ENCODE data around the gene HOXA3. TPM values are rescaled to one million over a fixed set of nuclear protein-coding genes. Genes with fewer than 3 reads are reported as not detected.

HOXA3 gene
- total RNA-seq, 3 donors from 2014 or later (not counting 1 experiment from before 2014, with no cell fraction given) = 0.32 to 0.78 (median 0.35) TPM

- no peak for TF ChIP-seq CTCF (IDR thresholded peaks at IDR 0.05)
- no peaks in the 10 kb centered on the region for H3K9me3 Mint-ChIP-seq
- no peaks in the 10 kb centered on the region for H3K36me3 Mint-ChIP-seq
- Histone ChIP-seq H3K9me3 (ENCODE audit: control insufficient read depth, insufficient read depth, low read length) (no peaks in the 10 kb centered on the region), H3K36me3 (ENCODE audit: control insufficient read depth, insufficient read depth, low read length) (no peaks in the 10 kb centered on the region), H3K27me3 (ENCODE audit: control insufficient read depth, insufficient read depth, low read length) (peaks cover 25% of the 10 kb centered on the region), H3K4me3 (ENCODE audit: low read length) (no peak overlapping the region), H3K27ac (ENCODE audit: low read length) (no peak overlapping the region), H3K4me1 (ENCODE audit: control insufficient read depth, insufficient read depth, low read length) (peaks cover 6% of the 10 kb centered on the region)
- H3K4me3 Mint-ChIP-seq = peak overlapping the region; percentile 31
- H3K27me3 Mint-ChIP-seq (ENCODE audit: low read depth in 2 of 2) = peaks cover 49 to 60% of the 10 kb centered on the region in 2 donors
- DNase-seq = no peak
- intact Hi-C loops (cut with micrococcal nuclease) = no loop called here
- H3K4me1 Mint-ChIP-seq = peaks cover 10 to 18% of the 10 kb centered on the region in 2 donors
- ATAC-seq = no peak
- H3K27ac Mint-ChIP-seq = no peak overlapping the region
- WGBS (ENCODE audit: insufficient coverage) = 16% methylated on average over 66 of the region's 68 CpGs
These were observed 64.1 kb downstream of the HOXA3 start for GRCh38 chr7:27088002-27088922.

GRCh38 chr7:27083646-27084045 is 68.7 kb downstream of the HOXA3 start:
- peaks cover 6% of the 10 kb centered on the region for H3K4me1 ChIP-seq (ENCODE audit: control insufficient read depth, insufficient read depth, low read length)
- no peak for DNase-seq
- peaks cover 12 to 16% of the 10 kb centered on the region in 2 donors for H3K27me3 Mint-ChIP-seq (ENCODE audit: low read depth in 2 of 2)
- intact Hi-C loops (cut with micrococcal nuclease) = no loop called here
- no peaks in the 10 kb centered on the region for H3K36me3 Mint-ChIP-seq
- no peak overlapping the region for H3K27ac Mint-ChIP-seq
- no peak for TF ChIP-seq CTCF (IDR thresholded peaks at IDR 0.05)
- H3K4me3 ChIP-seq (ENCODE audit: low read length) = no peak overlapping the region
- WGBS (ENCODE audit: insufficient coverage) = 54% methylated on average over 1 of the region's 2 CpGs
- peak in 1 of 3 donors; percentile 59 for ATAC-seq
- H3K9me3 Mint-ChIP-seq = no peaks in the 10 kb centered on the region
- H3K9me3 ChIP-seq (ENCODE audit: control insufficient read depth, insufficient read depth, low read length) = no peaks in the 10 kb centered on the region
- peaks cover 12% of the 10 kb centered on the region for H3K27me3 ChIP-seq (ENCODE audit: control insufficient read depth, insufficient read depth, low read length)
- H3K4me3 Mint-ChIP-seq = no peak overlapping the region
- H3K4me1 Mint-ChIP-seq = peaks cover 5 to 19% of the 10 kb centered on the region in 2 donors
- H3K36me3 ChIP-seq (ENCODE audit: control insufficient read depth, insufficient read depth, low read length) = no peaks in the 10 kb centered on the region
- H3K27ac ChIP-seq (ENCODE audit: low read length) = no peak overlapping the region

- no peaks in the 10 kb centered on the region for H3K36me3 Mint-ChIP-seq
- no peaks in the 10 kb centered on the region for H3K9me3 ChIP-seq (ENCODE audit: control insufficient read depth, insufficient read depth, low read length)
- H3K36me3 ChIP-seq (ENCODE audit: control insufficient read depth, insufficient read depth, low read length) = no peaks in the 10 kb centered on the region
- WGBS (ENCODE audit: insufficient coverage) = 95% methylated on average over 1 of the region's 1 CpG
- ATAC-seq = no peak
- peaks cover 5 to 6% of the 10 kb centered on the region in 2 donors for H3K4me1 Mint-ChIP-seq
- no peak for TF ChIP-seq CTCF (IDR thresholded peaks at IDR 0.05)
- H3K4me3 ChIP-seq (ENCODE audit: low read length) = no peak overlapping the region
- no peaks in the 10 kb centered on the region for H3K9me3 Mint-ChIP-seq
- H3K27me3 Mint-ChIP-seq (ENCODE audit: low read depth in 2 of 2) = peaks cover 2 to 3% of the 10 kb centered on the region in 2 donors
- no peak for DNase-seq
- no peak overlapping the region for H3K27ac Mint-ChIP-seq
- intact Hi-C loops (cut with micrococcal nuclease) = no loop called here
- no peak overlapping the region for H3K4me3 Mint-ChIP-seq
- no peaks in the 10 kb centered on the region for H3K27me3 ChIP-seq (ENCODE audit: control insufficient read depth, insufficient read depth, low read length)
- H3K27ac ChIP-seq (ENCODE audit: low read length) = no peak overlapping the region
- no peaks in the 10 kb centered on the region for H3K4me1 ChIP-seq (ENCODE audit: control insufficient read depth, insufficient read depth, low read length)
These were observed 70.2 kb downstream of the HOXA3 start for GRCh38 chr7:27082171-27082570.
